DND-41 (cell line): ENCODE results near the gene DNAH8.

ENCODE experiments used
- ATAC-seq: fragments of 200-7000 bp; cut with Tn5 transposase; 3 replicates; pipeline ENCODE4 v1.9.1; 2021; ENCODE audit warnings: low read depth; ENCODE audit not compliant: insufficient read depth
- DNase-seq: peaks from one replicate; pipeline ENCODE4 v3.0.0-alpha.2; 2020
- H2AFZ ChIP-seq: 2 replicates; pipeline ENCODE4 v1.6.0; 2012; ENCODE audit warnings: low read depth, low read length
- H3K27ac ChIP-seq: 2 replicates; pipeline ENCODE4 v1.5.1; 2012; ENCODE audit warnings: low read length, inconsistent platforms
- H3K27me3 ChIP-seq: fragments of 200-600 bp; sonication (generic); 2 replicates; pipeline ENCODE4 v1.6.0; 2012; ENCODE audit warnings: low read length, mild to moderate bottlenecking, inconsistent platforms; ENCODE audit not compliant: insufficient read depth, poor library complexity
- H3K36me3 ChIP-seq: 2 replicates; pipeline ENCODE4 v1.5.1; 2012; ENCODE audit warnings: low read length, inconsistent platforms; ENCODE audit not compliant: insufficient read depth
- H3K4me1 ChIP-seq: 2 replicates; pipeline ENCODE4 v1.5.1; 2012; ENCODE audit warnings: mild to moderate bottlenecking, low read length; ENCODE audit not compliant: insufficient read depth
- H3K4me2 ChIP-seq: 2 replicates; pipeline ENCODE4 v1.6.0; 2012; ENCODE audit warnings: mild to moderate bottlenecking, moderate library complexity, low read length, inconsistent platforms; ENCODE audit not compliant: insufficient read depth
- H3K4me3 ChIP-seq, 2 experiments: fragments of 200-600 bp in 1 of 2; shearing (Covaris generic) in 1 of 2; 2 replicates each; pipeline ENCODE4 v1.5.1; 2012 to 2016; ENCODE audit warnings: inconsistent platforms in 2 of 2, low read length in 2 of 2, mild to moderate bottlenecking in 2 of 2, low read depth in 1 of 2, moderate library complexity in 1 of 2
- H3K79me2 ChIP-seq: 2 replicates; pipeline ENCODE4 v1.6.0; 2012; ENCODE audit warnings: low read length, inconsistent platforms; ENCODE audit not compliant: insufficient read depth
- H3K9ac ChIP-seq: 2 replicates; pipeline ENCODE4 v1.6.0; 2012; ENCODE audit warnings: low read depth, mild to moderate bottlenecking, inconsistent platforms, low read length, moderate library complexity
- H3K9me3 ChIP-seq: 2 replicates; pipeline ENCODE4 v1.5.1; 2012; ENCODE audit warnings: low read length, moderate library complexity, mild to moderate bottlenecking, inconsistent platforms; ENCODE audit not compliant: insufficient read depth, severe bottlenecking
- H4K20me1 ChIP-seq: 2 replicates; pipeline ENCODE4 v1.6.0; 2012; ENCODE audit warnings: low read length; ENCODE audit not compliant: insufficient read depth
- EZH2 ChIP-seq: IDR thresholded peaks from 3 replicates; pipeline ENCODE4 v1.6.1; 2012; ENCODE audit warnings: borderline replicate concordance, low read depth, mild to moderate bottlenecking, moderate library complexity, low read length, inconsistent platforms; ENCODE audit not compliant: severe bottlenecking
- TF ChIP-seq, protein P1 (sequence below): IDR thresholded peaks from 2 replicates; pipeline ENCODE4 v1.5.1; 2012; ENCODE audit warnings: borderline replicate concordance, low read length, moderate library complexity, mild to moderate bottlenecking; ENCODE audit not compliant: poor library complexity, severe bottlenecking; ENCODE audit errors: extremely low read depth

Gene DNAH8

DNA sequence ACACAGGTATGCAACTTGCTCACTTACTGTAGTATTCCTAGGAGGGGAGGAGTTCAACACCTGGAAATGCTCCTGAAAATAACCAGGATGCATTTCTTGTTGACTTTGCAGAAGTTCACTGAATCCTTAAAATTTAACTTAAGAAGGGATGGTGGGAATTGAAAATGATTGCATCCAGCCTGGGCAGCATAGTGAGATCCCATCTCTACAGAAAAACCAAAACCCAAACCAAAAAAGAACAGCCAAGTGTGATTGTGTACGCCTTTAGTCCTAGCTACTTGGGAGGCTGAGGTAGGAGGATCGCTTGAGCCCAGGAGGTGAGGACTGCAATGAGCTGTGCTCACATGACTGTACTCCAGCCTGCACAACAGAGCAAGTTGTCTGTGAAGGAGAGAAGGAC lies 1.7 kb downstream of the DNAH8 start:
- Histone ChIP-seq H3K27ac (no peak overlapping the region), H2AFZ (no peak overlapping the region), H3K9ac (no peak overlapping the region), H3K4me2 (no peak overlapping the region), H3K27me3 (peaks cover 4% of the 10 kb centered on the region), H3K36me3 (no peaks in the 10 kb centered on the region), H3K4me3 (no peak overlapping the region), H3K4me1 (peaks cover 4% of the 10 kb centered on the region; the same call in 1 of the 2 replicates), H4K20me1 (no peaks in the 10 kb centered on the region), H3K79me2 (no peaks in the 10 kb centered on the region), H3K9me3 (no peaks in the 10 kb centered on the region)
- TF ChIP-seq, protein P1, sequence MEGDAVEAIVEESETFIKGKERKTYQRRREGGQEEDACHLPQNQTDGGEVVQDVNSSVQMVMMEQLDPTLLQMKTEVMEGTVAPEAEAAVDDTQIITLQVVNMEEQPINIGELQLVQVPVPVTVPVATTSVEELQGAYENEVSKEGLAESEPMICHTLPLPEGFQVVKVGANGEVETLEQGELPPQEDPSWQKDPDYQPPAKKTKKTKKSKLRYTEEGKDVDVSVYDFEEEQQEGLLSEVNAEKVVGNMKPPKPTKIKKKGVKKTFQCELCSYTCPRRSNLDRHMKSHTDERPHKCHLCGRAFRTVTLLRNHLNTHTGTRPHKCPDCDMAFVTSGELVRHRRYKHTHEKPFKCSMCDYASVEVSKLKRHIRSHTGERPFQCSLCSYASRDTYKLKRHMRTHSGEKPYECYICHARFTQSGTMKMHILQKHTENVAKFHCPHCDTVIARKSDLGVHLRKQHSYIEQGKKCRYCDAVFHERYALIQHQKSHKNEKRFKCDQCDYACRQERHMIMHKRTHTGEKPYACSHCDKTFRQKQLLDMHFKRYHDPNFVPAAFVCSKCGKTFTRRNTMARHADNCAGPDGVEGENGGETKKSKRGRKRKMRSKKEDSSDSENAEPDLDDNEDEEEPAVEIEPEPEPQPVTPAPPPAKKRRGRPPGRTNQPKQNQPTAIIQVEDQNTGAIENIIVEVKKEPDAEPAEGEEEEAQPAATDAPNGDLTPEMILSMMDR = no peak
- no peak for TF ChIP-seq EZH2
- DNase-seq = no peak
- ATAC-seq = no peak

DNA sequence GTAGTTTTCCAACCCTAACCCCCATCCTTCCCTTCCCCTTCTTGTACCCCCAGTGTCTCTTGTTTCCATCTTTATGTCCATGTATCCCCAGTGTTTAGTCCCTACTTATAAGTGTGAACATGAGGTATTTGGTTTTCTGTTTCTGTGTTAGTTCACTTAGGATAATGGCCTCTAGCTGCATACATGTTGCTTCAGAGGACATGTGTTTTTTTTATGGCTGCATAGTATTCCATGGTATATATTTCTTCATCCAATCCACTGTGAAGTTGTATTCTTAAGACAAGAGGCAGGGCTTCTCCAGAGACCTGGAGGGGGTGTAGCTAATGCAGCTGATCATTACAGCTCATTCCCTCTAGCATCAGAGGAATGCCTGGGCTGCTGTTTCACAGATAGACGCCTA lies 4.2 kb downstream of the DNAH8 start:
- no peaks in the 10 kb centered on the region for H3K9me3 ChIP-seq
- no peak overlapping the region for H3K9ac ChIP-seq
- no peak overlapping the region for H2AFZ ChIP-seq
- no peaks in the 10 kb centered on the region for H3K79me2 ChIP-seq
- no peak overlapping the region for H3K4me3 ChIP-seq
- H3K4me2 ChIP-seq = no peak overlapping the region
- no peak for ATAC-seq
- H3K27ac ChIP-seq = no peak overlapping the region
- TF ChIP-seq EZH2 = no peak
- TF ChIP-seq, protein P1 = no peak
- H3K4me1 ChIP-seq = no peaks in the 10 kb centered on the region
- no peaks in the 10 kb centered on the region for H3K36me3 ChIP-seq
- H3K27me3 ChIP-seq = peaks cover 4% of the 10 kb centered on the region
- H4K20me1 ChIP-seq = no peaks in the 10 kb centered on the region
- no peak for DNase-seq

DNA sequence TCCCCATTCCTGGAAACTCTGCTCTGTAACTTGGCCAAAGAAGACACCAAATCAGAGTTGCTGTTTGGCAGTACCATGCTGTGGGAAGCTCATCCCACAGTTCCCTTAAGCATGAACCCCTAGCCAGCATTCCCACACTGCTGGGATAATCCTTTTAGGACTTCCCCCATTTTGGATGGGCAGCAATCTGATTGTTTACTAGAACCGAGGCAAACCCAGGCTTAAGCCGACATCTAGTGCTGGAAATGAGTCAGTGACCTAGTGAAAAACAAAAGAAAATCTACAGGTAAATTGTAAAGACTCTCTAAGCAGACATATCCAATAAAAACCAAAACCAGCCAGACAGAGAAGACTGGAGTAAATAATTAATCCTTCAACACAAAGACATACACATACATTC lies 5.2 kb downstream of the DNAH8 start:
- H3K27ac ChIP-seq = no peak overlapping the region
- H3K4me1 ChIP-seq = no peaks in the 10 kb centered on the region
- no peaks in the 10 kb centered on the region for H3K36me3 ChIP-seq
- ATAC-seq (no peak), DNase-seq (no peak)
- H3K79me2 ChIP-seq = no peaks in the 10 kb centered on the region
- no peak overlapping the region for H3K4me2 ChIP-seq
- no peak overlapping the region for H3K4me3 ChIP-seq
- H3K27me3 ChIP-seq = peaks cover 4% of the 10 kb centered on the region
- H4K20me1 ChIP-seq = no peaks in the 10 kb centered on the region
- no peaks in the 10 kb centered on the region for H3K9me3 ChIP-seq
- TF ChIP-seq, protein P1 = peak; percentile 13
- TF ChIP-seq EZH2 = no peak
- no peak overlapping the region for H2AFZ ChIP-seq
- H3K9ac ChIP-seq = no peak overlapping the region

DNA sequence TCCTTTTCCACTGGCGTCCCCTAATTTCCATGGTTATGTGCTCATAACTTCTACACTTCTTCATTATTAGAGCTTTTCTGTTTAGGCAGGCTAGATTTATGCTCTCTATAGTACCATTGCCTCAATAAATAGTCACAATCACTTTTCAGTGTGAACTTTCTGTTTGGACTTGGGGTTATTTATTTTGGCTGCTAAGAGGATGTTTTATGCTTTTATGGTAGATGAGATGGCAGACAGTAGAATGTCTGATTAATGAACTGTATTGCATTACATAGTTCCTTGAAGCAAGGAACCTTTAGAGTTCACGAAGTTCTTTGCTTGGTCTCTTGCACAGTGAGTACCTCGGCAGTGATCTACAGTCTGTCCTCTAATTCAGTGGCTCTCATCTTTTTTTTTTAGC lies 6.9 kb downstream of the DNAH8 start:
- Histone ChIP-seq H3K36me3 (no peaks in the 10 kb centered on the region), H3K79me2 (no peaks in the 10 kb centered on the region), H3K4me2 (no peak overlapping the region), H3K27me3 (peaks cover 2% of the 10 kb centered on the region), H3K9ac (no peak overlapping the region), H2AFZ (no peak overlapping the region), H3K9me3 (no peaks in the 10 kb centered on the region), H3K27ac (no peak overlapping the region), H3K4me1 (no peaks in the 10 kb centered on the region), H4K20me1 (no peaks in the 10 kb centered on the region), H3K4me3 (no peak overlapping the region)
- TF ChIP-seq EZH2 = no peak
- TF ChIP-seq, protein P1 = no peak
- DNase-seq (no peak), ATAC-seq (no peak)
